NB4 (cell line): ENCODE measurements around the gene PTGR2.
"Not testable (repeated sequence)": the region's sequence is repeated elsewhere in the genome, so short reads cannot be mapped to it uniquely, and the experiment has no call there.

Experiments used
- CTCF ChIP-seq: IDR thresholded peaks from one replicate; pipeline ENCODE4 v1.5.1; 2012; ENCODE audit warnings: low read depth, low read length
- POLR2A ChIP-seq: IDR thresholded peaks from 2 replicates; pipeline ENCODE4 v1.6.1; 2011; ENCODE audit warnings: mild to moderate bottlenecking; ENCODE audit not compliant: insufficient read length; ENCODE audit errors: extremely low read depth

GRCh38 chr14:73838293-73839034 lies 13.2 kb upstream of the PTGR2 start:
- TF ChIP-seq CTCF, POLR2A: not testable (repeated sequence)
